Cardiac atrium fibroblast (primary cell): ENCODE results near the gene PPM1E. TPM values are rescaled to one million over a fixed set of nuclear protein-coding genes. Genes with fewer than 3 reads are reported as not detected.

Experiments used
- total RNA-seq: library from RNA; depleted of rRNA; stranded (reverse); fragments of >200 nt; gene quantifications from 2 replicates; pipeline ENCODE4 v1.2.3, GENCODE V29; 2015

Gene PPM1E
- total RNA-seq = 0.32 and 0.54 TPM in 2 replicates

GRCh38 chr17:58755577-58756245 lies at the start of gene PPM1E:
Gene PPM1E, plus strand, starts transcription at chr17:58755854.

Other genes with a start within 250 kb of the PPM1E start
- 17.9 and 20.3 TPM in 2 replicates for gene MTMR4, start 241.2 kb upstream of the PPM1E start, total RNA-seq
- gene TEX14, start 63.8 kb upstream of the PPM1E start, total RNA-seq = not detected in 2 replicates
- gene RAD51C, start 63.3 kb upstream of the PPM1E start, total RNA-seq = 11.4 and 32.9 TPM in 2 replicates